ENCODE measurements around the gene MYO9B.

The MYO9B gene

DNA sequence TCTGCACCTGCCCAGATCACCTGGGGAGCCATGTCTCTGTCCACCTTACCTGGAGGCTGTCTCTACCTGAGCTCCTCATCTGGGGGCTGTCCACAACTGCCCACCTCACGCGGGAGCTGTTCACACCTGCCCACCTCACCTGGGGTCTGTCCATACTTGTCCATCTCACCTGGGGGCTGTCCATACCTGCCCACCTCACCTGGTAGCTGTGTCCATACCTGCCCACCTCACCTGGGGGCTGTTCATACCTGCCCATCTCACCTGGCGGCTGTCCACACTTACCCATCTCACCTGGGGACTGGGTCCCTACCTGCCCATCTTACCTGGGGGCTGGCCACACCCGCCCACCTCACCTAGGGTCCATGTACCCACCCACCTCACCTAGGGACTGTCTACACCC is 38.9 kb upstream of the MYO9B start:
- ATAC-seq (ENCODE audit: insufficient read depth, low read depth), result no peak
- Histone ChIP-seq H3K4me1 (ENCODE audit: insufficient read depth, low read length) (no peaks in the 10 kb centered on the region), H3K27ac (ENCODE audit: low read length) (no peak overlapping the region), H3K4me3 (ENCODE audit: low read depth in 1 of 2, low read length in 2 of 2) (no peak overlapping the region), H4K20me1 (ENCODE audit: insufficient read depth, low read length) (no peaks in the 10 kb centered on the region), H3K27me3 (ENCODE audit: insufficient read depth, low read length, poor library complexity) (no peaks in the 10 kb centered on the region), H3K36me3 (ENCODE audit: insufficient read depth, low read length) (no peaks in the 10 kb centered on the region), H2AFZ (ENCODE audit: low read depth, low read length) (no peak overlapping the region), H3K9me3 (ENCODE audit: insufficient read depth, low read length, severe bottlenecking) (no peaks in the 10 kb centered on the region), H3K9ac (ENCODE audit: low read depth, low read length) (no peak overlapping the region), H3K4me2 (ENCODE audit: insufficient read depth, low read length) (no peak overlapping the region), H3K79me2 (ENCODE audit: insufficient read depth, low read length) (no peaks in the 10 kb centered on the region)
- no peak for DNase-seq
- TF ChIP-seq, protein P1, sequence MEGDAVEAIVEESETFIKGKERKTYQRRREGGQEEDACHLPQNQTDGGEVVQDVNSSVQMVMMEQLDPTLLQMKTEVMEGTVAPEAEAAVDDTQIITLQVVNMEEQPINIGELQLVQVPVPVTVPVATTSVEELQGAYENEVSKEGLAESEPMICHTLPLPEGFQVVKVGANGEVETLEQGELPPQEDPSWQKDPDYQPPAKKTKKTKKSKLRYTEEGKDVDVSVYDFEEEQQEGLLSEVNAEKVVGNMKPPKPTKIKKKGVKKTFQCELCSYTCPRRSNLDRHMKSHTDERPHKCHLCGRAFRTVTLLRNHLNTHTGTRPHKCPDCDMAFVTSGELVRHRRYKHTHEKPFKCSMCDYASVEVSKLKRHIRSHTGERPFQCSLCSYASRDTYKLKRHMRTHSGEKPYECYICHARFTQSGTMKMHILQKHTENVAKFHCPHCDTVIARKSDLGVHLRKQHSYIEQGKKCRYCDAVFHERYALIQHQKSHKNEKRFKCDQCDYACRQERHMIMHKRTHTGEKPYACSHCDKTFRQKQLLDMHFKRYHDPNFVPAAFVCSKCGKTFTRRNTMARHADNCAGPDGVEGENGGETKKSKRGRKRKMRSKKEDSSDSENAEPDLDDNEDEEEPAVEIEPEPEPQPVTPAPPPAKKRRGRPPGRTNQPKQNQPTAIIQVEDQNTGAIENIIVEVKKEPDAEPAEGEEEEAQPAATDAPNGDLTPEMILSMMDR (IDR thresholded peaks at IDR 0.05; ENCODE audit: borderline replicate concordance, extremely low read depth, low read length, poor library complexity, severe bottlenecking), result no peak
- no peak for TF ChIP-seq EZH2 (IDR thresholded peaks at IDR 0.05; ENCODE audit: borderline replicate concordance, low read depth, low read length, severe bottlenecking)

DNA sequence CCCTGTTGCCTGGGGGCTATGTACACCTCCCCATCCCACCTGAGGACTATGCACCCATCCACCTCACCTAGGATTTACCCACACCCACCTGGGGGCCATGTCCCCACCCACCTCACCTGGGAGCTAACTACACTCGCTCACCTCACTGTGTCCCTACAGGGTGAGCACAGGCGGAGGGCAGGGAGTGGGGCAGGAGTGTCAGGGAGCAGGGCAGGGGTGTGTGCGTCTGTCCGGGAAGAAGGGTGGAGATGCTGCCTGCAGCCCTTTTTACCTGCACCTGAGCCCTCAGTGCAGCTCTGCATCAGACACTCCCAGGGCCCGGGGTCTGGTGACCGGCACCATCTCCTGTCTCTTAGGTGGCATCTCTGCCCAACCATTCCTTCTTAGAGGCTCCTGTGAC is 38.4 kb upstream of the MYO9B start:
- no peak for DNase-seq
- Histone ChIP-seq H3K27ac (ENCODE audit: low read length) (no peak overlapping the region), H3K9me3 (ENCODE audit: insufficient read depth, low read length, severe bottlenecking) (no peaks in the 10 kb centered on the region), H3K36me3 (ENCODE audit: insufficient read depth, low read length) (no peaks in the 10 kb centered on the region), H4K20me1 (ENCODE audit: insufficient read depth, low read length) (no peaks in the 10 kb centered on the region), H2AFZ (ENCODE audit: low read depth, low read length) (no peak overlapping the region), H3K4me2 (ENCODE audit: insufficient read depth, low read length) (no peak overlapping the region), H3K9ac (ENCODE audit: low read depth, low read length) (no peak overlapping the region), H3K79me2 (ENCODE audit: insufficient read depth, low read length) (no peaks in the 10 kb centered on the region), H3K4me3 (ENCODE audit: low read depth in 1 of 2, low read length in 2 of 2) (no peak overlapping the region), H3K4me1 (ENCODE audit: insufficient read depth, low read length) (no peaks in the 10 kb centered on the region), H3K27me3 (ENCODE audit: insufficient read depth, low read length, poor library complexity) (no peaks in the 10 kb centered on the region)
- ATAC-seq (ENCODE audit: insufficient read depth, low read depth), result no peak
- TF ChIP-seq, protein P1 (IDR thresholded peaks at IDR 0.05; ENCODE audit: borderline replicate concordance, extremely low read depth, low read length, poor library complexity, severe bottlenecking), result no peak
- TF ChIP-seq EZH2 (IDR thresholded peaks at IDR 0.05; ENCODE audit: borderline replicate concordance, low read depth, low read length, severe bottlenecking), result no peak

DNA sequence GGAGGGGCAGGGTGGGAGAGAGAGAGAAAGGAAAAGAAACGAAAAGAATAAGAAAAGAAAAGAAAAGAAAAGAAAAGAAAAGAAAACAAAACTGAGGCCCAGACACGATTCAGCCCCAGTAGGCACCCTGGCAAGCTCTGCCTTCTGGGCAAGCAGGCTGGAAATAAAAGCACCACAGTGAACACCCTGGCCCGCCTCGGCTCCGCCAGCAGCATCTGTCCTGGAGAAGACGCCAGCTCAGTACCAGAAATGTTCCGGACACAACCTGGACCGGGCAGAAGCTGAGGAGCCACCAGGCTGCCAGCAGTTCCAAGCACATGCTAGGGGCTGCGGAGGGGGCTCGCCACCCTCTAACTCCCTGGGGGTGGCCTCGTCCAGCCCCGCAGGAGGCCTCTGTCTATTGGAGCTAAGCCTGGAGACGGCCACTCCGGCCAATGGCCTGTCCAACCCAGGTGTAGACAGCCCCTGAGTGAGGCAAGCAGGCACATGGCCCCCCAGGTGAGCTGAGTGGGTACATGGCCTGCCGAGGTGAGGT is 37.5 kb upstream of the MYO9B start:
- Histone ChIP-seq H3K27ac (ENCODE audit: low read length) (no peak overlapping the region), H3K4me1 (ENCODE audit: insufficient read depth, low read length) (no peaks in the 10 kb centered on the region), H3K9ac (ENCODE audit: low read depth, low read length) (no peak overlapping the region), H3K36me3 (ENCODE audit: insufficient read depth, low read length) (no peaks in the 10 kb centered on the region), H2AFZ (ENCODE audit: low read depth, low read length) (no peak overlapping the region), H3K4me2 (ENCODE audit: insufficient read depth, low read length) (no peak overlapping the region), H3K79me2 (ENCODE audit: insufficient read depth, low read length) (no peaks in the 10 kb centered on the region), H3K4me3 (ENCODE audit: low read depth in 1 of 2, low read length in 2 of 2) (no peak overlapping the region), H3K27me3 (ENCODE audit: insufficient read depth, low read length, poor library complexity) (no peaks in the 10 kb centered on the region), H3K9me3 (ENCODE audit: insufficient read depth, low read length, severe bottlenecking) (no peaks in the 10 kb centered on the region), H4K20me1 (ENCODE audit: insufficient read depth, low read length) (no peaks in the 10 kb centered on the region)
- no peak for TF ChIP-seq EZH2 (IDR thresholded peaks at IDR 0.05; ENCODE audit: borderline replicate concordance, low read depth, low read length, severe bottlenecking)
- TF ChIP-seq, protein P1 (IDR thresholded peaks at IDR 0.05; ENCODE audit: borderline replicate concordance, extremely low read depth, low read length, poor library complexity, severe bottlenecking), result no peak
- no peak for ATAC-seq (ENCODE audit: insufficient read depth, low read depth)
- DNase-seq, result no peak

DNA sequence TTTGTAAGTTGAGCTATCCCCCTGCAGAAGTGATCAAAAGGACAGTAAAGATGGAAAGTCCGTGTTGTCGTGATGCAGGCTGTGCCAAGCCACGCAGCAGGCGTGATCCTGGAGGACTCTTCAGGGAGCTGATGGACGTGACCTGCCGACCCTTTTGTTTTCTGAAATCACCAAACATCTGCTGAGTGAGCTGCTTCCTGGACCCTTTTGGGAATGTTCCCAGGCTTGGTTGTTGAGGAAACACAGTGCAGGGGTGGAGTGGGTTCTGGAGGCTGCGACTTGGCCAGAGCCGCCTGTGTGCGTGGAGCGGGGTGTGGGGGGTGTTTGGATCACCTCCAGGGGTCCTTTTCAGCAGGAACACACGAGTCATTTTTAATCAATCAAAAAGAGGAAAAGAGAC is 33.6 kb upstream of the MYO9B start:
- Histone ChIP-seq H4K20me1 (ENCODE audit: insufficient read depth, low read length) (no peaks in the 10 kb centered on the region), H3K79me2 (ENCODE audit: insufficient read depth, low read length) (no peaks in the 10 kb centered on the region), H3K9ac (ENCODE audit: low read depth, low read length) (no peak overlapping the region), H3K4me1 (ENCODE audit: insufficient read depth, low read length) (no peaks in the 10 kb centered on the region), H3K9me3 (ENCODE audit: insufficient read depth, low read length, severe bottlenecking) (no peaks in the 10 kb centered on the region), H3K27me3 (ENCODE audit: insufficient read depth, low read length, poor library complexity) (no peaks in the 10 kb centered on the region), H3K36me3 (ENCODE audit: insufficient read depth, low read length) (no peaks in the 10 kb centered on the region), H3K4me3 (ENCODE audit: low read depth in 1 of 2, low read length in 2 of 2) (no peak overlapping the region), H3K4me2 (ENCODE audit: insufficient read depth, low read length) (no peak overlapping the region), H2AFZ (ENCODE audit: low read depth, low read length) (no peak overlapping the region), H3K27ac (ENCODE audit: low read length) (no peak overlapping the region)
- DNase-seq, result no peak
- no peak for ATAC-seq (ENCODE audit: insufficient read depth, low read depth)
- no peak for TF ChIP-seq EZH2 (IDR thresholded peaks at IDR 0.05; ENCODE audit: borderline replicate concordance, low read depth, low read length, severe bottlenecking)
- TF ChIP-seq, protein P1 (IDR thresholded peaks at IDR 0.05; ENCODE audit: borderline replicate concordance, extremely low read depth, low read length, poor library complexity, severe bottlenecking), result no peak

All from DND-41 (cell line).